Panc1 (cell line): ENCODE results near the gene MMD2.

Source experiments
- CTCF ChIP-seq: fragments of 450-650 bp; IDR thresholded peaks from 2 replicates; pipeline ENCODE4 v1.5.1; 2017; ENCODE audit warnings: mild to moderate bottlenecking
- REST ChIP-seq, 2 experiments: IDR thresholded peaks; 2 replicates each; pipeline ENCODE4 v1.6.1; 2011 to 2012; ENCODE audit warnings: low read depth in 2 of 2, control low read depth in 1 of 2, low read length in 1 of 2, mild to moderate bottlenecking in 1 of 2, moderate library complexity in 1 of 2; ENCODE audit not compliant: insufficient read depth in 1 of 2

GRCh38 chr7:5001911-5002310 lies 42.9 kb upstream of the MMD2 start:
- TF ChIP-seq CTCF = no peak
- no peak for TF ChIP-seq REST (IDR thresholded peaks at IDR 0.05; ENCODE audit: insufficient read depth in 1 of 2, low read depth in 2 of 2, low read length in 1 of 2)
